ENCODE measurements around the gene MARCHF10. TPM values are rescaled to one million over a fixed set of nuclear protein-coding genes. Genes with fewer than 3 reads are reported as not detected.

Gene MARCHF10
- total RNA-seq, 4 donors from 2014 or later: 0.28 TPM; not detected in 3

DNA sequence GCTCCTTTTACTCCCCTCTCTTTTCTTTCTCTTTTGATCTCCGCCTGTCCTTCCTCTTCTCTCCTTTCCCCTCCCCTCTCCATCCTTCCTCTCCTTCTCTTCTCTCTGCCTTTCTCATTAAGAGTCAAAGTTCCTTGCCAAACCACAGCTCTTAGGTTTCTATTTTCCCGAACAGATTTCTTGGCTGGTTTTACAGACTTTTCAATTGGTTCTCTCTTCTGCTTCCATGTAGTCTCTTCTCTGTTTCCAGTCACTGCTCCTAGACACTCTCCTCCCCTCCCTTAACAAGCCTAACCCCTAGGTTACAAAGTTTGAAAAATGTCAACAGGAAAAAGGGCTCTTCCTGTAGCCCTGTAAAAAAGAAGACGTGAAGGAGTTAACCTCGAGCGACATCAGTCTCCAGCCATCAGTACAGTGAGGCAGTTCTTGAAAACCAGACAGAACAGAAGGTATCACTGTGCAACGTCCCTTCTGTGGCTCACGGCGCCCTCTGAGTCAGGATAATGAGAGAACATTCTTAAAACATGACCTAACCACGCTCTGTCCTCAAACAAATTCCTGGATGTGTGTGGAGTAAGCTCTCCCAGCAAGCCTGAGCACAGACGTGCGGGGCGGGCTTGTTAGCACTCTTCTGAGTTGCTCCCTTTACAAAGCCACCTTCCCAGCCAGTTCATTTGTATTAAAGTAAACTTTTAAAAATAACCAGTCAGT, 11.6 kb upstream of the MARCHF10 start:
- DNase-seq (ENCODE audit: low spot score): no peak
- peak; percentile 95 for ATAC-seq (ENCODE audit: low FRiP score)
- TF ChIP-seq, protein P1, sequence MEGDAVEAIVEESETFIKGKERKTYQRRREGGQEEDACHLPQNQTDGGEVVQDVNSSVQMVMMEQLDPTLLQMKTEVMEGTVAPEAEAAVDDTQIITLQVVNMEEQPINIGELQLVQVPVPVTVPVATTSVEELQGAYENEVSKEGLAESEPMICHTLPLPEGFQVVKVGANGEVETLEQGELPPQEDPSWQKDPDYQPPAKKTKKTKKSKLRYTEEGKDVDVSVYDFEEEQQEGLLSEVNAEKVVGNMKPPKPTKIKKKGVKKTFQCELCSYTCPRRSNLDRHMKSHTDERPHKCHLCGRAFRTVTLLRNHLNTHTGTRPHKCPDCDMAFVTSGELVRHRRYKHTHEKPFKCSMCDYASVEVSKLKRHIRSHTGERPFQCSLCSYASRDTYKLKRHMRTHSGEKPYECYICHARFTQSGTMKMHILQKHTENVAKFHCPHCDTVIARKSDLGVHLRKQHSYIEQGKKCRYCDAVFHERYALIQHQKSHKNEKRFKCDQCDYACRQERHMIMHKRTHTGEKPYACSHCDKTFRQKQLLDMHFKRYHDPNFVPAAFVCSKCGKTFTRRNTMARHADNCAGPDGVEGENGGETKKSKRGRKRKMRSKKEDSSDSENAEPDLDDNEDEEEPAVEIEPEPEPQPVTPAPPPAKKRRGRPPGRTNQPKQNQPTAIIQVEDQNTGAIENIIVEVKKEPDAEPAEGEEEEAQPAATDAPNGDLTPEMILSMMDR (IDR thresholded peaks at IDR 0.05): no peak

DNA sequence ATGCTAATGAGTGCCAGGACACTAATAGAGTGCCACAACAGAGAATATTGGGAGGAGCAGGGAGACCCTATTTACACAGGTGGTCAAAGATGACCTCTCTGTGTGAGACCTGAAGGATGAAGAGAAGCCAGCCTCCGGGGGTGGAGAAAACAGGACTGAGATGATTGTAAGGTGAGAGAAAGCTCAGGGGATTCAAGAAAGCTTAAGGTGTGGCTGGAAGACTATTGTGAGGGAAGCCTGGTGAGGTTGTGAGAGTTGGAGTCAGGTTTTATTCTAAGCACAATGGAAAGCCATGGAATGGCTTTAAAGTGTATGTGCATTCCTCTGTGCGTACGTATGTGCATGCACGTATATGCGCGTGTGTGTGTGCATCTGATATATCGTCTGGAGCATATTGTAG, 10.4 kb upstream of the MARCHF10 start:
- DNase-seq (ENCODE audit: low spot score) (no peak), ATAC-seq (ENCODE audit: low FRiP score) (no peak)
- TF ChIP-seq, protein P1 (IDR thresholded peaks at IDR 0.05): no peak

DNA sequence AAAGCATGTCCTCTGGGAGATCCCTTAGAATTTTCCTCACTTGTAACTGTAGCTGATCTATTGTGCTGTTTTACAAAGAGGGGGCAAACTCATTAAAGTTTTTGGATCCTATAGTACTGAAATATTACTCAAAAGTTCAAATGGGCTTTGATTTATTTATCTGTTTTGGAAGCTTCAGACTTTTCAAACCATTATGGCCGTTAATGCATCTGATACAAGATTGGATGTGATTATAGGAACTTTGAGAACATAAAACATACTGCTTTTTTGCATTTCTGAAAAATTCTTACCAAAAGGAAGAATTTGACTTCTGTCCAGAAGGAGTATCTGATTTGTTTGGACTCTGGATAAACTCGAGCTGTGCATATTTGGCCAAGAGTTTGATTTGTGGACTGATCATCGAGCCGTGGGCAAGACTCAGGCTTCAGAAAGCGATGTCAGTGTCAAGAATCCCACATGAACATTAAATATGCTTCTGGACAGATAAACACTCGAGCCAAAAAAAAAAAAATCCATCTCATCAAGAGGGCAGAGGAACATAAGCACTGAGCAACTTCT, 8.2 kb upstream of the MARCHF10 start:
- ATAC-seq (ENCODE audit: low FRiP score) (no peak), DNase-seq (ENCODE audit: low spot score) (no peak)
- TF ChIP-seq, protein P1 (IDR thresholded peaks at IDR 0.05): no peak

DNA sequence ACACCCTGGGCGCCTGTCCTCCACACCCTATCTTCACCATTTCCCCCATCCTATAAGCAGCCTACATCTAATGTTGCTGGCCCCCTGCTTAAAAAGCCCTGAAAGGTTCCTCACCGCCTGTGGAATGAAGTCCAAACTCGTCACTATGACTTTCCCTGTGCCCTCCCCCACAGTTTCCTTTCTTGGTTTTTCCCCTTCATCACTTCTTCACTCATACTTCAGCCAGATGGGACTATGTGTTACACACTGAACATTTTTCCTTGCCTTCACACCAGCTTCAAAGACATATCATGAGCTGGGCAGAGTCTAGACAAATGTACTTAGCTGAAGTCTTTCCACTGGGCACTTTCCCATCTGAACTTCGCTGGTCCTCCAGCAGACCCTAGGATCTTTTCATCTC, 1.5 kb upstream of the MARCHF10 start:
- TF ChIP-seq, protein P1 (IDR thresholded peaks at IDR 0.05): no peak
- ATAC-seq (ENCODE audit: low FRiP score) (no peak), DNase-seq (ENCODE audit: low spot score) (no peak)

DNA sequence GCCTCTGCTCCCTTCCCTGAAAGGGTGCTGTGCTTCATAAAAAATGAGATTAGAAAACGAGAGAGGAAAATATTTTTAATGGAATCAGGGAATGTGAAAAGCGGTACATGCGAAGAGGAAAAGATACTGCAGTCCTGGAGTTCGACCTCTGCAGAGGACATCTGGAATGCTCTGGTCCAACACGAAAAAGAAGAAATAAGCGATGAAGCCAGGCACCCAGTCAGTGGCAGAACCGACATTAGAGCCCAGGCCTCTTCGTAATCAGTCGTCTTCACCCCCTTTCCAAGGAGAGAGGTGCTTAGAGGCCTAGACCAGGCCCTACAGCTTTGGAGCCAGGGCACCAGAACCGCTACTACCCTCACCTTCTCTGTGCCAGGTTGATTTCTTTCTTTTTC, 459 bp upstream of the MARCHF10 start:
- DNase-seq (ENCODE audit: low spot score) (no peak), ATAC-seq (ENCODE audit: low FRiP score) (peak; percentile 42)
- TF ChIP-seq, protein P1 (IDR thresholded peaks at IDR 0.05): no peak

DNA sequence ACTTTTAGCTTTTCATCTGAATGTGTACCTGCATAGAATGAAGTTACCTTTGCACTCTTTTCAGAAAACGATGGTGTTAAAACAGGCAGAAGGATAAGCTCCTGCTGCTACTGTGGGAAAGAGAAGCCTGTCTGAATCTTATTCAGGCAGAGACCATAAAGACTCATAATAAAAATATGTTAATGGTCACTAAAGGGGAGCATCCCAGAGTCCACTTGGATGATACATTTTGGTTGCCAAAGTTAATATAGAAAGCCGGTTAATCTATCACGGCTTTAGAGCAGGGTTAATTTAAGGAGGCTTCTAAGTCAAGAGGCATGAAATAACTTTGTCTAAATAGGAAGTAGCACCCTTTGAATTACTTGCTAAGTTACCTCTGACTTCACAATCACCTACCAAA, 2.9 kb downstream of the MARCHF10 start:
- TF ChIP-seq, protein P1 (IDR thresholded peaks at IDR 0.05): no peak
- ATAC-seq (ENCODE audit: low FRiP score) (no peak), DNase-seq (ENCODE audit: low spot score) (no peak)

DNA sequence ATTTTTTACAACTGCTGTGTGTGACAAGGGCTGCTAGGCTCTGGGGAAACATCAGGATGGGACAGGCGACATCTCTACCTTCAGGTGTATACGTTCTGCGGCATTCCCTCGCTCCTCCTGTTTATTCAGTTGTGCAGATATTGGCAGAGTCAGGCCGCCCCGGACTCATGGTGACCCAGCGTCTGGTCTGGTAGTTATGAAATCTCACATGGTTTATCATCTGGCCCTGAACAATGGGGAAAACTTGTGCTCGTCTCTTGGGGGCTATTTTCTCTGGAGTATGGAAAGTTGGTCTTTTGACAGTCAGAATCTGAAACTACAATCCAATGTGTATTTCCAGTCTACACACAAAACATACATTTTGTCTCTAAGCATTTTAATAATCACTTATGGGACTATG, 3.3 kb downstream of the MARCHF10 start:
- DNase-seq (ENCODE audit: low spot score) (no peak), ATAC-seq (ENCODE audit: low FRiP score) (no peak)
- TF ChIP-seq, protein P1 (IDR thresholded peaks at IDR 0.05): no peak

Measured in omental fat pad (tissue), 4 donors.